Hindlimb muscle (tissue), 1 donor: Measurements from ENCODE around the gene SMG6. TPM values are rescaled to one million over a fixed set of nuclear protein-coding genes. Genes with fewer than 3 reads are reported as not detected.
"Not testable (repeated sequence)": the region's sequence is repeated elsewhere in the genome, so short reads cannot be mapped to it uniquely, and the experiment has no call there.

ENCODE experiments used
- DNase-seq: peaks from one replicate; pipeline ENCODE4 v3.0.0-alpha.2; 2013
- polyA plus RNA-seq: library from polyadenylated mRNA; unstranded; fragments of 120-200 nt; gene quantifications from one replicate; pipeline ENCODE4 v1.2.1, GENCODE V29; 2013; ENCODE audit not compliant: insufficient read length

The SMG6 gene
- polyA plus RNA-seq, 1 donor: 21.0 TPM

DNA sequence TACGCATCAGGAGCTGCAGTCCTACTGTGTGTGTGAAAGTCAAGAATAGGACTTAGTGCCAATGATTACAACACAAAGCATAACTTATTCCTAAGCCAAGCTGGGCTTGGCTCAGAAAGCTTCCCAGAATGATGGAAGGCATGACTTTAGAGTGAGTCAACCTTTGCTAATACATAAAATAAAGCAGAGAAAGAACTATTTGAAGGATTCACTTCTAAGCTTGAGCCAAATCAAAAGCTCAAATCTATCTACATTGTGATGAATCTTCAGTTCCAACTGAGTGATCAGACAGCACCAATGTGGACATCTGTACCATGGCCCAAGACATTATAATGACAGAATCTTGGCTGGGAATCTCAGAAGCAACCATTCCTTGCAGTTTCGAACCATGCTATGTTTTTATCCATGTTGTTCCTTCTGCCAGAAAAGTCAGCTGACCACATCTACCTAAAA lies 41.4 kb downstream of the SMG6 start:
- no peak for DNase-seq

DNA sequence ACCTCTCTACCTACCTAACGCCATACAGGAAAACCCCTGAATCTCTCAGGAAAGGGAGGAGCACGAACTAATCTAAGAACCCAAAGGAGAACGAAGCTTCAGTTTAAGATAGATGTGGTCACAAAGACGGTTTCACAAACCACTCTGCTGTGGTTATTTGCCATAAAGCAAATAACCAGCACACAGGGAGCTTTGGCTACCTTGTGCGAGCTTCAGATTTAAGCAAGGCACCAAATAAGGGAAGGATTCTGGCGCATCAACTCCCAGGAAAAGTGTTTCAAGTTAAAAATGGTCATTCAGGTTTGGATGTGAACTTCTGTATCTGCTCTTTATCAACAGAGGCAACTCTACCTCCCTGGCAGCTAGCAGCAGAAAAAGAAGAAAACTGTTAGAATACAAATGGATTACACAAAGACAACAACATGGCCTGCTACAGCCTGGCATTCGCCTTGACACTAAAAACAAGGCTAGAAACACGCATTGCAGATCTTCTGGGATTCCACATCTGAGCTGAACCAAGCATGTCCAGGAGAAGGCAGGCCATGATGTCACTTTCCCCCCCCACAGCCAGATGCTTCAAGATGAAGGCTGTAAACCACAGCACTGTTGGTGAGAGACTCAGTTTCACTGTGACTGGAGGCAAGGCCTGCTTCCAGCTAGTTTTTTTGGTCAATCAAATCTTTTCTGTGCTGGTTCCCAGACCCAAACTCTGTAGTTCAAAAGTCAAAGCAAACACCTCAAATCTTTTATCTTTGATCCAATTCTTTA lies 43.6 kb downstream of the SMG6 start:
- DNase-seq: no peak

DNA sequence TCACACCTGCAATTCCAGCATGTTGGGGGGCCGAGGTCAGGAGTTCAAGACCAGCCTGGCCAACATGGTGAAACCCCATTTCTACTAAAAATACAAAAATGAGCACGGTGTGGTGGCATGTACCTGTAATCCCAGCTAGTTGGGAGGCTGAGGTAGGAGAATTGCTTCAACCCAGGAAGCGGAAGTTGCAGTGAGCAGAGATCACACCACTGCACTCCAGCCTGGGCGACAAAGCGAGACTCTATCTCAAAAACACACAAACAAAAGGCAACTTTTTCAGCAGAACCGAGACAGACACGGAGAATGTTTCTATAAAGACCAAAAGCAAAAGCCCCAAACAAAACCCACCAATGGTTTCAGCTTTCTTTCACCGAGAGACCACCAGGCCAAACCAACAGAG lies 44.8 kb downstream of the SMG6 start:
- not testable (repeated sequence) for DNase-seq

DNA sequence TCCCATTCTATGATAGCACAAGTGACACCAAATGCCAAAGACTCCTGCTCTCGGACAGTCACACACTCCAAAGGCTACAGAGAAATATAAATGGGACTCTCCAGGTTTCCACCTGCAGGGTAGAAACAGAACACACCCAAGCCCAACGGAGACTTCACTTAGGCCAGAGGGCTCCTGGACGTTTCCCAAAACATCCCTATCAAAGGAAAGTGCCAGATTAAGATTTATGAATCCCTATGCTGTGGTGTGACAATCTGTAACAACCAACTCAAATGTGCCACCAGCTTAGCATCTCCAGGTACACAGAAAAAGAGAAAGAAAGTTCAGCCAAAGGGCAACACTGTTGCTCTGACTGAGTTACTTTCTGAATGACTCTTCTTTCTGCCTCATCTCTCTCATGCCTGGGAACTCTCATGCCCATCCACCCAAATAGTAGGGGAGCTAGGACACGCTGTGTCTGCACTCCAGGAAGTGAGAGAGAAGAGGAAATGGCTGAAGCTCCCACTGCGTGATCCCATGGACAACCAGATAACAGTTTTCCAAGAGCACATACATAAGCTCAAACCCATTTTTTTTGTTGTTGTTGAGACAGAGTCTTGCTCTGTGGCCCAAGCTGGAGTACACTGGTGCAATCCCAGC lies 49.7 kb downstream of the SMG6 start:
- no peak for DNase-seq

DNA sequence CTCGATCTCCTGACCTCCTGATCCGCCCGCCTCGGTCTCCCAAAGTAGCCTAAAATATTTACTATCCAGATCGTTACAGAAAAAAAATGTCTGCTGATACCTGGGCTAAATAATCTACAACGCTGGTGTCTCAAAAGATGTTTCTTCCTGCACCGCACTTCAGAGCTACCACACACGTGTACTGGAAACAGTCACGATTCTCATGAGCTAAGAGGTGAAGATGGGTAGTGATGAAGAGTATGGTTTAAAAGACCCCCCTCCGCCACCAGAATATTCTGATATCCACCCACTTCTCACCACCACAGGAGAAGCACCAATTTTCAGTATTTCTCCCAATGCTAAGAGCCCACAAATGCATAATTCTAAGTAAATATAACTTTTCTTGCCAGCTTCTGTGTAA lies 50.2 kb downstream of the SMG6 start:
- DNase-seq: no peak

DNA sequence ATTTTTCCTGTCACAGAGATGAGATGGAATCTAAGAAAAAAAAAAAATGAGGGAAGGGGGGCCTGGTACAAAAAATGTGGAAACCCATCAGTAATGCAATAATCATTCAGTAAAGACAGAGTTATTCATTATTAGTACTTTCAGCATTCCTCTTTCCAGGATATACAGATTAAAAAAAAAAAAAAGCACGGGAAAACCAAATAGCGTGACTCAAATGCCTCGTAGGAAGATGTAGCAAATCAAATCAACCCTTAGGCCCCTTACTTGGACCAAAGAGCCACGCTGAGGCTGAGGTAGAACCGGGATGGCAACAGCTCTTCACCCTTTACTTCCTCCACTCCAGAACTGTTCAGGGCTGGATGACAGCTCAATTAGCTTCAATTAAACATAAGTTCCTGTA lies 52.5 kb downstream of the SMG6 start:
- DNase-seq: no peak

DNA sequence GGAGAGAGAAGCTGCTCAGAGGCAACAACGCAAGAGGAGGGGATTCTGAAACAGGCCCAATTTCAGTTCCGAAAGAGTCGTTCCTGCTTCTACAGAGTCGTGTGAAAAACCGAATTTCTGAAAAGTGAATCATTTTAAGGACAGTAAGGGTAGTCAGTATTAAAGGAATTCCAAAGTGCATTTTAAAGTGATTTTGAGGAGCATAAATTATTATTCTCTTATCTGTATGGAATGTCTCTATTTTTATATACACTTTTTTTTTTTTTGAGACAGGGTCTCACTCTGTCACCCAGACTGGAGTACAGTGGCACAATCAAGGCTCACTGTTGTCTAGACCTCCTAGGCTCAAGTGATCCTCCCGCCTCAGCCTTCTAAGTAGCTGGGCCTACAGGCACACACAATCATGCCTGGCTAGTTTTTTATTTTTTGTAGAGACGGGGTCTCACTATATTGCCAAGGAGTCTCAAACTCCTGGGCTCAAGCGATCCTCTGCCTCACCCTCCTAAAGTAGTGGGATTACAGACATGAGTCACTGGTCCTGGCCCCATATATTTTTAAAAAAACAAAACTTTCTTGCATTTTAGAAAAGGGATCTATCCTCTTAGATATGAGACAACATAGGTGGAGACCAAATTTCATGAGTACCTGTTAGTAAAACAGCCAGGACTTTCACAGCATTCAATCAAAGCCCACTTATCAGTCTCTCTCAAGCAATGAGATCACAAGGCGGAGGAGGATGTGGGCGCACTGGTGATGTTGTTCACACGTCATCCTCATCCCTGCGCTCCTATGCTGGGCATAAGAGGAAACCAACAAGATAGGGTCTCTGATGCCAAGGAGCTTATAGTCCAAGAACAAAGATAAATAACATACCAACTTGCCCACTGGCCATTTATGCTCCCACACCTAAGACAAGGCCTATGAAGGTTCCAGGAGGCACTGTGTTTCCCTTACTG lies 53.2 kb downstream of the SMG6 start:
- no peak for DNase-seq

DNA sequence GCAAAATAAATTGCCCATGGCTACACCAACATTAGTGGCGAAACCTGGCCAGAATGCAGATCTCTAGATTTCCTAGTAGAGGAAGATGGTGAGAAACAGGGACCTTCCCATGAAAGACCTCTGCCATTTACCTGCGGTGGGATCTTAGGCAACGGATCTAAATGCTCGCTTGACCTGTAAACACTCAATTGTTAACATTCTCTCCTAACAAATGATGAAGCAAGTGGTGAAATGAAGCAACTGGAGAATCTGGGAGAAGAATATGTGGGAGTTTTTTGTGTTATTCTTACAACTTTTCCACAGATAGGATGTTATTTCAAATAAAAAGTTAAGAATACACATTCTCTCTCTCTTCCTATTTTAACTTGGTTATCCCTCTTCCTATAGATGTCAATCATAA lies 56.6 kb downstream of the SMG6 start:
- DNase-seq: no peak

DNA sequence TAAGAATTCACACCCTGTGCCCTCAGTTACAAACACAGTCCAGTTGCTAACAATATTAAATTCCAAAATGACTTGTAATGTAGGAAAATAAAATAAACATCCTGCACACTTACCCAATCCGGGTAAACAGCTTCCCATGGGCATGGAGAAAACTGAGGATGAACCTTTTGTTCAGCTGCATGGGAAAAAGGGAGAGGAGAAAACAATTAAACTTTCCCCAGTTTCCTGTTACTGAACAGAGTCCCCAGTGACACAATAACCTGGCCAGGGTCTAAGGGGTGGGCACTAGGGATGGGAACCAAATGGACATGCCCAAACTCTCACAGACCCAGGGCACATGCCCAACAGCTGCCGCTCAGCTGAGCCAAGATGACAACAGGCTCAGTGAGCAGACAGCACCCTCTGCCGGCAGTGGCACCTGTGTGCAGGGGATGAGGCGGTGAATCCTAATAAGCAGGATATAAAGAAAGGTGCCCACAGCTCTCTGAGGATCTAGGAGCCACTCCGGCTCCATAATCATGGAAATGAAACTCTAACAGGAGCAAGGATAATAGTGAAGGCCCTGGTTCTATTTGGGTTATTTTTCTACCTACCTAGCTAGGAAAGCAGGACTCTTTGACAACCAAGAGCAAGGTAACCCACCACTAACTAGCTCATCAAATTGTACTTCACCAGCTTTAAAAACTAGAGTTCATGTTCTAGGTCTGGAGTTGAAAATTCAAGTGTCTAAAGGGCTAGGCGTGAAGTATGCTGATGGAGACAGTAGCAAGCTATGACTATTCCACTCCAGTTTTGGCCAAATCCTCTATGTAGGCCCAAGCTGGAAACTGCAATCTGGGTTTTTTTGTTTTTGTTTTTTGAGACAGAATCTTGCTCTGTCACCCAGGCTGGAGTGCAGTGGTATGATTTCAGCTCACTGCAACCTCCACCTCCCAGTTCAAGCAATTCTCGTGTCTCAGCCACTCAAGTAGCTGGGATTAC lies 58.8 kb downstream of the SMG6 start:
- peak; percentile 84 for DNase-seq

DNA sequence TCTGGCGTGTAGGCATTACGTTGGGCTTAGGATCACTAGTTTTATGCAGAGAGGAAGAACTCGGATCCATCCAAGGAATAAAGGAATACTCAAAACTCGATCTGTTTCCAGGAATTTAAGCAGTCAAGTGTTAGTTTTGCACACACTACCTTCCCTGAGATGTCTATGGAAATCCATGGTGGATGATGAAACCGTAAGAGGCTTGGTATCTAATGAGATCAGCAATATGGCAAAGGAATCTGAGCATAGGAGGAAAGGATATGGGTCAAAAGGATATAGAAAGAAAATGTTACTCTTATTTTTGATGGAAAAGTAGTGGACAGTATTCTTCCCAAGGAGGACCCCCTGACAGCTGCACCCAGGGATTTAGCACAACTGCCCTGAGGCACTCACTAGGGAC lies 59.6 kb downstream of the SMG6 start:
- DNase-seq: no peak

DNA sequence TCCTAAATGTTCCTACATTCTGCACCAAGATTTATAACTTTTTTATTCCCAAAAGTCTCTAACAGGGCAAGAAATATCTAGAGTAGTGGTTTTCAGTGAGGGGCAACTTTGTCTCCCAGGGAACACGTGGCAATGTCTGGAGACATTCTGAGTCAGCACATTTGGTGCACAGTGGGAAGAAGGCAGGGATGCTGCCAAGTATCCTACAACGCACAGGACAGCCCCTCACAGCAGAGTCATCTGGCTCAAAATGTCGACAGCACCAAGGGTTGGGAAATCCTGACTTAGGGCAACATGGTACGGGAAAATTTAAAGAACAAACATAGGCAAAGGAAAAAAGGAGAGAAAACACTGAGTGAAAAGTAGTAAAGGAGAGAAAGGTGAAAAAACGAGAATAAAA lies 61.8 kb downstream of the SMG6 start:
- DNase-seq: no peak

DNA sequence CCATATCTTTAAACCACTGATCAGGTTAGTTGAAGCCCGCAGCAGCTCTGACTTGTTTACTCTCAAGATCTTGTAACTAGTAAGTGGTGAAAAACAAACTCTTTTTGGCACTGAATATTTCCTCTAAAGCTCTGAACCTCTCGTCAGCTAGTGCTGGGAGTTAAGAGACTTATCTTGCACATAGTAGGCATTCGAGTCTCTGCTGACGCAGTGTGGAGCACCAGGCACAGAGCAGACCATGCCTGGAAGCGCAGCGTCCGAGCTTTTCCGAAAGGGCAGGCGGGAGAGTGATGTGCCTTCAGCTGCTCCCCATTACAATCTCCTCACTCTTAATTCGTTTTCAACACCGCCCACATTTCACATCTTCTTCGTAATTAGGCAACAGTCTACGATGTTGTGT lies 63.0 kb downstream of the SMG6 start:
- DNase-seq: no peak

DNA sequence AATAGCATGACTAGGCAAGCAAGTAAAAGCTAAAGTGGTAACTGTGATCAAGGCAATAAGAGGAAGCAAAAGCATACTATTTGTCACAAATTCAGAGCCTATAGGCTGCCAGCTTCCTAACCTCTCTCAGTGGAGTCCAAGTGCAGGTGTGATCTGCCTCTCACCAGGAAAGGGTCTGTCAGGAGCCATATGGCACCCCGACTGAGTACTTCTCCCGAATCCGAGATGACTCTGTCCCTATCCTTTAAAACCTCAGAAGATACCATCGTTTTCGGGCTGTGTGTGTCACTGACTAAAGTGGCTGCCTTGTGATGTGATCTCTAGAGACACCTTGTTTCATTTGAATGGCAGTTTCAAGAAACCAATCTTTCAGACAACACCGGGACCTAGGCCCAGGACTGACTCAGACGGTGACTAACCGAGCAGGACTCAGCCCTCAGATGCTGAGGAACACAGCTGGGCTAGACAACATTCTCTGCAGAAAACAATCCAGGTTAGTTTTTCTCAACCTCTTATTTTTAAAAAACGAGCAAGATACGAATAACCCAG lies 63.6 kb downstream of the SMG6 start:
- no peak for DNase-seq

DNA sequence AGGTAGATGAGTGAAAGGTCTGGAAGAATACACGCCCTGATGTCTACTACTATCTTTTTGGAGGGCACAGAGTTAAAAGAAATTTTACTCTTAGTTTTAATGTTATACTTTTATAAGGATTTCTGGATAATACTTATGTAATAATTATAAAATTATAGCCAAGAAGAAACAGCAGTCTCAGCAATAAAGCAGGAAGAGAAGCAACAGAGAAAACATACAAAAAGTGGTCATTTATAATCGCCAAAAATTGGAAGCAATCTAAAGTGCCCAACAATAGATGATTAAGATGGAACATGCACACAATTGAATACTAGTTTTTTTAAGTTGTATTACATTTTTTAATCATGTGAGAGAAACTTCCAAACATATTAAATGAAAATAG lies 64.4 kb downstream of the SMG6 start:
- DNase-seq: no peak

DNA sequence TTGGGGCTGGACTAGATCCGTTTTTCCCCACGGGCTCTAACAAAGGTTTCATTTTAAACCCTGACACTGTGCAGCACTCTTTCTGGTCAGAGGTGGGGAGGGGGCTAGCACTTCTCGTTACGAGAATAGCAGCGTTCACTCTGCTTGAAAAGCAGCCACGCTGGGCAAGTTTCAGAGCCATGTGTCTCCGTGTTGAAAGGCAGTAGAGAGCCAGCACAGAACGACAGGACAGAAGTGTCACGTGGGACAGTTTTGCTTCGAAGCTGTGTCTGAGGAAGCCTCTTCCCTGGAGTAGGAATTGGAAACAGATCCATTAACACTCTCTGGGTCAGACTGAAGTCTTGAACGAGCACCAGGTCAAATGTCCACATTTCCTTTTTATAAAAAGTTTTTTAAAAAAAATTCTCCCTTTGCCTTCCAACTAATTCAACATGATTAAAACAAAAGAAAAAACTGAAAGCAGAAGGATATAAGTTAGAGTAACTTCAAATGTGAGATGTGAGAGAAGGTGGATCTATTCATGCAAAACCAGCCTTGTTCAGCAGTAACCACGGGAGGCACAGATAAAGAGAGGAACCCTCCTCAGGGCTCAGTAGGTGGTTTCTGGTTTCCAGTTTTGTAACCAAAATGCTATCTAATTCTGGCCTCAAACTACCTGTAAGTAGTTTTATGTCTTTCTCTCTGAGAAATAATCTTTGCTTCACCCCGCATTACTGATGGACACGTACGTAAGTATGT lies 65.0 kb downstream of the SMG6 start:
- no peak for DNase-seq

DNA sequence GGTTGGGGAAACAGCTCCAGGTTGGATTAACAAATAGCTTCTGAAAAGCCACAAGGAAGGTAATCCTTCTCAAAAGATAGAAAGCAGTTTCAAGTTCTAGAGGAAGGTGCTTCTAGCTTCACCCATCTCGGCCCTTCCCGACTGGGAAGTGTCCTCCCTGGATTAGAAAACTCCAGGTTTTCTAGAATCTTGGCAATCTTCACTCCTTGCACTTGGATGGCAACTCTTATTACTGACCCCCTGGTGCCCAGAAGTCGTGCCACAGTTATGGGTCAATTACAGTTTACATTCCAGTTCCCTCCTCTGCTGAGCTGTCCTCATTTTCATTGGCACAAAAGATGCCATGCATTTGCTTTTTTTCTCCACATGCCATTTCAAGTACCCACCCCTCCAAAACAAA lies 65.6 kb downstream of the SMG6 start:
- DNase-seq: no peak

DNA sequence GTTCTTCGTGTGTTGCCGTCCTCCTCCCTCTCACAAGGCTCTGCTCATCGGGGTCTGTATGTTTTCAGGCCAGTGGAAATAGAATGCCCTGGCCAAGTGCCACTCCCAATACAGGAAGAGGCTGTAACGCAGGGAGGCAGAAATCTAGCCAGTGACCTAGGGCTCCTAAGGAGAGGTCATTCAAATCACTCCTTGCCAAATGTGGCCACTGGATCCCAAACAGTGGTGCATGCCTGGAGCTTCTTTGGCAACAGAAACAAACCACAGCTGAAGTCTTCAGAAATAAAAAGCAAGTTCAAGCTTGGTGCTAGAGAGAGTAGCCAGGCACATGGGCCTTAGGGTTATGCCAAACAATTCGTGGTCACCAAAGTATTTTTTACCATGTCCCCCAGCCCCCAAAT lies 66.1 kb downstream of the SMG6 start:
- peak; percentile 59 for DNase-seq

DNA sequence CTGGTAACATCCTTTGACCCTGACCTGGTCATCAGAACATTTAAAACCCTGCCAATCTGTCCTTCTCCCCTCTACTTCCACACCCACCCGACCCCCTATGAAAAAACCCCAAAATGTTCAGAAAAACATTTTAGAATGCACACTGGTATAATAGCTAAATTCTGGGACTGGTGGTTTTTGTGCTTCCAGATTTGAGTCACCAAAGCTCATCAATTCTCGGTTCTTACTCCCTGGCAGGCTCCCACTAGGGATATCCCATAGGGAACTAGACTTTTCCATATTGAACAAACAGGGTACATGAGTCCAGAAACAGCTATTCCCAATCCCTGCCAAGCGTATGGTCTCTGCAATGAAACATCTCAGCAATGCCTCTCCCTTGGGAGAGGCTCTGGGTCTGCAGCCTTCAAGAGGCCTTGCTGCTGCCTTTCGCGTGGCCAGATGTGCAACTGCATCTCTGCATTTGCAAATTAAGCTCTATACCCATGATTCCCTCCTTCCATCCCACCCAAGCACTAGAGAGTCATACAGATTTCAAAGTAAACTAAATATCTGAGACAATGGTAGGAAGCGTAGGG lies 67.7 kb downstream of the SMG6 start:
- DNase-seq: no peak

DNA sequence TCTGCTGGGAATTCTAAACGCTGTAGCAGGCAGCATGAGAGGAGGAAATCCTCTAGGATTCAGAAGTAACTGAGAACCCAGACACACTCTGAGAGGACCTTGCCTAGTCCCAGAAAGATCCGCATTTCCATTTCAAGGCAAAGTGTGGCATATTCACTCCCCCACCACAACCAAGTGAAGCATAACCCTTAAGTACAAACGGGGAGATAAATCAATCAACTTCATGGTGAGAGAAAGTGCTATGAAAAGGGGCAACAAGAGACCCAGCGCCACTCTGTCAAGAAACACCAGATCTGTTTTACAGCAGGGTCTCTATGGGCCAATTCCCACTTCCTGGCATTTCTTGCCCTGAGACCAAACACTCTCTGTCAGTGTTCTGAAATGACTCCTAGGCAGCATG lies 68.3 kb downstream of the SMG6 start:
- DNase-seq: no peak

DNA sequence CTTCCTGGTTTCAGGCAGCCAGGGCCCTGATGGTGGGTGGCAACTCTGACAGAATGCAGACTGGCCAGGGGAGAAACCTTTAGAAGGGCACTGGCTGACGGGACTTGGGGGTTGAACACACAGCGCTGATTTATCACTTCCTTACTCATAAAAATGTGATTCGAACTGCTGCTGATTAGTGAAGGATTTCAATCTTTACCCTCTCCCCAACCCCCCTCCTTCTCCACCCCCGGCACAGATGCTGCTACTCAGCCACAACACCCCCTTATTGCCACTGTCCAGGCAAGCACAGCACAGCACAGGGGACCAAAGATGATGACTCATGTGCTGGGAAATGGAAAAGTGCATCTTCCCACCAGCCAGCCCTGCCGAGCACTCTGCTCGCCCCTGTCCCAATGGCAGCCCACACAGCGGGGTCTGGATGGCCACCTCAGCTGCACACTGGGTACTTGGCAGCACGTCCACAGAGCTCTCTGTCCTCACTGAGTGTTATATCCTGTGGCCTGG lies 70.1 kb downstream of the SMG6 start:
- DNase-seq: no peak
